OCI-LY7 (cell line): Measurements from ENCODE around the gene BRI3. TPM values are rescaled to one million over a fixed set of nuclear protein-coding genes. Genes with fewer than 3 reads are reported as not detected.

Experiments used
- BruUV-seq: library from RNA; stranded (reverse); fragments of 400-500 nt; replicated peaks from 2 replicates; lab custom pipeline; 2021; lab: Mats Ljungman, UMichigan
- CTCF ChIA-PET: fragments of 300-600 bp; sonication (Branson Sonifier 250); formaldehyde crosslinking; loops from one replicate; lab custom pipeline; 2022; ENCODE audit warnings: antibody characterized with exemption; ENCODE audit not compliant: unreplicated experiment; lab: Charles Lee
- POLR2A ChIA-PET: fragments of 300-600 bp; sonication (Branson Sonifier 250); formaldehyde crosslinking; loops from one replicate; lab custom pipeline; 2022; ENCODE audit warnings: antibody characterized with exemption; lab: Charles Lee
- DNase-seq: peaks from one replicate; pipeline ENCODE4 v3.0.0-alpha.2; 2015; ENCODE audit warnings: low spot score
- H2AFZ ChIP-seq: fragments of 200-600 bp; sonication (generic), shearing (Covaris generic); 2 replicates; pipeline ENCODE4 v1.6.1; 2014; ENCODE audit warnings: mild to moderate bottlenecking, antibody characterized with exemption, low read length, moderate library complexity
- H3K27ac ChIP-seq: fragments of 200-600 bp; sonication (generic); 2 replicates; pipeline ENCODE4 v1.5.1; 2014; ENCODE audit warnings: mixed run types, low read depth, mild to moderate bottlenecking, moderate library complexity, low read length, inconsistent platforms; ENCODE audit not compliant: poor library complexity, severe bottlenecking
- H3K36me3 ChIP-seq: fragments of 200-600 bp; sonication (generic); 2 replicates; pipeline ENCODE4 v1.6.1; 2014; ENCODE audit warnings: mild to moderate bottlenecking, antibody characterized with exemption, low read length, moderate library complexity, mixed read lengths; ENCODE audit not compliant: insufficient read depth
- H3K4me1 ChIP-seq: fragments of 200-600 bp; sonication (generic); 2 replicates; pipeline ENCODE4 v1.5.1; 2014; ENCODE audit warnings: mild to moderate bottlenecking, low read length; ENCODE audit not compliant: insufficient read depth, poor library complexity, severe bottlenecking
- H3K4me2 ChIP-seq: fragments of 200-600 bp; sonication (generic); 2 replicates; pipeline ENCODE4 v1.6.1; 2014; ENCODE audit warnings: mild to moderate bottlenecking, low read length
- H3K4me3 ChIP-seq: fragments of 200-600 bp; sonication (generic); 2 replicates; pipeline ENCODE4 v1.5.1; 2014; ENCODE audit warnings: mild to moderate bottlenecking, low read depth, low read length; ENCODE audit not compliant: poor library complexity, severe bottlenecking
- H3K79me2 ChIP-seq: fragments of 200-600 bp; sonication (generic); 2 replicates; pipeline ENCODE4 v1.6.1; 2016; ENCODE audit warnings: low read depth, mild to moderate bottlenecking, low read length, moderate library complexity, mixed read lengths; ENCODE audit not compliant: insufficient read depth
- H3K9me2 ChIP-seq: fragments of 200-600 bp; sonication (generic); 2 replicates; pipeline ENCODE4 v1.6.1; 2016; ENCODE audit warnings: mild to moderate bottlenecking, low read length, mixed read lengths; ENCODE audit not compliant: insufficient read depth
- H3K9me3 ChIP-seq: fragments of 200-600 bp; sonication (generic); 2 replicates; pipeline ENCODE4 v1.6.1; 2014; ENCODE audit warnings: mild to moderate bottlenecking, mixed run types, low read length, mixed read lengths
- H4K20me1 ChIP-seq: fragments of 200-600 bp; sonication (generic); 2 replicates; pipeline ENCODE4 v1.6.1; 2014; ENCODE audit warnings: mild to moderate bottlenecking, antibody characterized with exemption, low read length, moderate library complexity, mixed read lengths; ENCODE audit not compliant: insufficient read depth
- EZH2phosphoT487 ChIP-seq: fragments of 200-600 bp; sonication (generic); IDR thresholded peaks from 2 replicates; pipeline ENCODE4 v1.6.1; 2018; ENCODE audit warnings: low read depth, borderline replicate concordance, mild to moderate bottlenecking, mixed run types, antibody characterized with exemption, low read length, moderate library complexity, mixed read lengths
- intact Hi-C: fragments of 100-400 bp; cut with micrococcal nuclease; formaldehyde crosslinking; loops from one replicate; pipeline ENCODE4 v1.10.0; 2022; ENCODE audit not compliant: unreplicated experiment
- total RNA-seq, 2 experiments: library from RNA; depleted of rRNA in 1 of 2; stranded (reverse); fragments of >200 nt in 1 of 2; shearing (Covaris generic) in 1 of 2; gene quantifications; 2 replicates each; pipeline ENCODE4 v1.2.3, GENCODE V29; 2014 to 2022
- TF ChIP-seq, protein P1 (sequence below): fragments of 200-600 bp; sonication (generic); conservative IDR thresholded peaks from 2 replicates; pipeline ENCODE4 v1.5.1; 2014; ENCODE audit warnings: mild to moderate bottlenecking, antibody characterized with exemption, low read length, moderate library complexity, mixed read lengths

The BRI3 gene
- total RNA-seq, 2 experiments from 2014 or later, result 18.0 to 49.8 TPM

GRCh38 chr7:98341106-98341505 lies 59.6 kb downstream of the BRI3 start:
- ChIA-PET POLR2A (interaction anchor here (0.5 to 0.7 kb wide), 2 partner anchors 20 to 539 kb away, joined by 5 read pairs; no protein-coding TSS in a partner anchor), CTCF (no interaction called here)
- DNase-seq, result no peak
- no peak overlapping the region for H3K4me2 ChIP-seq
- no peaks in the 10 kb centered on the region for H3K9me2 ChIP-seq
- H3K4me1 ChIP-seq, result no peaks in the 10 kb centered on the region
- intact Hi-C loops, result no loop called here
- no peaks in the 10 kb centered on the region for H3K79me2 ChIP-seq
- TF ChIP-seq, protein P1, sequence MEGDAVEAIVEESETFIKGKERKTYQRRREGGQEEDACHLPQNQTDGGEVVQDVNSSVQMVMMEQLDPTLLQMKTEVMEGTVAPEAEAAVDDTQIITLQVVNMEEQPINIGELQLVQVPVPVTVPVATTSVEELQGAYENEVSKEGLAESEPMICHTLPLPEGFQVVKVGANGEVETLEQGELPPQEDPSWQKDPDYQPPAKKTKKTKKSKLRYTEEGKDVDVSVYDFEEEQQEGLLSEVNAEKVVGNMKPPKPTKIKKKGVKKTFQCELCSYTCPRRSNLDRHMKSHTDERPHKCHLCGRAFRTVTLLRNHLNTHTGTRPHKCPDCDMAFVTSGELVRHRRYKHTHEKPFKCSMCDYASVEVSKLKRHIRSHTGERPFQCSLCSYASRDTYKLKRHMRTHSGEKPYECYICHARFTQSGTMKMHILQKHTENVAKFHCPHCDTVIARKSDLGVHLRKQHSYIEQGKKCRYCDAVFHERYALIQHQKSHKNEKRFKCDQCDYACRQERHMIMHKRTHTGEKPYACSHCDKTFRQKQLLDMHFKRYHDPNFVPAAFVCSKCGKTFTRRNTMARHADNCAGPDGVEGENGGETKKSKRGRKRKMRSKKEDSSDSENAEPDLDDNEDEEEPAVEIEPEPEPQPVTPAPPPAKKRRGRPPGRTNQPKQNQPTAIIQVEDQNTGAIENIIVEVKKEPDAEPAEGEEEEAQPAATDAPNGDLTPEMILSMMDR, result no peak
- no peak for TF ChIP-seq EZH2phosphoT487
- H4K20me1 ChIP-seq, result no peaks in the 10 kb centered on the region
- no peak overlapping the region for H2AFZ ChIP-seq
- no peaks in the 10 kb centered on the region for H3K36me3 ChIP-seq
- H3K9me3 ChIP-seq, result no peaks in the 10 kb centered on the region
- H3K27ac ChIP-seq, result no peak overlapping the region
- H3K4me3 ChIP-seq, result no peak overlapping the region
- BruUV-seq, result no TSS peak

Other genes starting within 250 kb of the BRI3 start
- 9.1 and 10.0 TPM in 2 replicates for gene LMTK2, start 174.8 kb upstream of the BRI3 start, total RNA-seq (2014; rRNA removed; shearing (Covaris generic))
- gene LMTK2, start 174.8 kb upstream of the BRI3 start, total RNA-seq (2022), result 17.5 and 18.3 TPM in 2 replicates
- 0.69 and 1.2 TPM in 2 replicates for gene BHLHA15, start 70.2 kb upstream of the BRI3 start, total RNA-seq (2014; rRNA removed; shearing (Covaris generic))
- 1.9 and 4.3 TPM in 2 replicates for gene BHLHA15, start 70.2 kb upstream of the BRI3 start, total RNA-seq (2022)
- gene TECPR1, start 29.5 kb upstream of the BRI3 start, total RNA-seq (2014; rRNA removed; shearing (Covaris generic)), result 17.9 and 23.2 TPM in 2 replicates
- 36.4 and 38.1 TPM in 2 replicates for gene TECPR1, start 29.5 kb upstream of the BRI3 start, total RNA-seq (2022)
- gene BAIAP2L1, start 119.4 kb downstream of the BRI3 start, total RNA-seq (2014; rRNA removed; shearing (Covaris generic)), result not detected in 2 replicates
- gene BAIAP2L1, start 119.4 kb downstream of the BRI3 start, total RNA-seq (2022), result not detected in 2 replicates